Activated naive CD8-positive, alpha-beta T cell treated with anti-CD3 and anti-CD28 coated beads, Interleukin-2, amount 10 ng/mL, durations not matched to agents 7 days and 5 days (primary cell): ENCODE data around the gene LINGO4. TPM values are rescaled to one million over a fixed set of nuclear protein-coding genes. Genes with fewer than 3 reads are reported as not detected.

Experiments
- ATAC-seq: fragments of 150-1000 bp; cut with Tn5 transposase; one replicate; pipeline ENCODE4 v1.10.0; 2021; ENCODE audit warnings: low read depth, moderate library complexity
- POLR2A ChIA-PET: fragments of 350-600 bp; sonication (Branson Sonifier 250); formaldehyde crosslinking; loops from one replicate; lab custom pipeline; 2021; ENCODE audit warnings: antibody characterized with exemption; lab: Charles Lee
- DNase-seq: peaks from one replicate; pipeline ENCODE4 v3.0.0; 2021
- H3K27ac Mint-ChIP-seq: one replicate; pipeline ENCODE4 v1.8.0; 2022; ENCODE audit warnings: mild to moderate bottlenecking, mixed read lengths
- H3K27me3 Mint-ChIP-seq: one replicate; pipeline ENCODE4 v1.8.0; 2022; ENCODE audit warnings: mild to moderate bottlenecking, moderate library complexity, mixed read lengths
- H3K36me3 Mint-ChIP-seq: one replicate; pipeline ENCODE4 v1.8.0; 2021; ENCODE audit warnings: mild to moderate bottlenecking, mixed read lengths
- H3K4me1 Mint-ChIP-seq: one replicate; pipeline ENCODE4 v1.8.0; 2021; ENCODE audit warnings: mixed read lengths
- H3K4me3 Mint-ChIP-seq: one replicate; pipeline ENCODE4 v1.8.0; 2022; ENCODE audit warnings: mild to moderate bottlenecking, moderate library complexity, mixed read lengths
- H3K9me3 Mint-ChIP-seq: one replicate; pipeline ENCODE4 v1.8.0; 2021; ENCODE audit warnings: mixed read lengths
- total RNA-seq, 2 experiments: library from RNA; stranded (reverse); gene quantifications; one replicate each; pipeline ENCODE4 v1.2.3, GENCODE V29; 2021

The LINGO4 gene
- total RNA-seq, 2 experiments from 2014 or later, result 0.14 TPM; not detected in 1

DNA sequence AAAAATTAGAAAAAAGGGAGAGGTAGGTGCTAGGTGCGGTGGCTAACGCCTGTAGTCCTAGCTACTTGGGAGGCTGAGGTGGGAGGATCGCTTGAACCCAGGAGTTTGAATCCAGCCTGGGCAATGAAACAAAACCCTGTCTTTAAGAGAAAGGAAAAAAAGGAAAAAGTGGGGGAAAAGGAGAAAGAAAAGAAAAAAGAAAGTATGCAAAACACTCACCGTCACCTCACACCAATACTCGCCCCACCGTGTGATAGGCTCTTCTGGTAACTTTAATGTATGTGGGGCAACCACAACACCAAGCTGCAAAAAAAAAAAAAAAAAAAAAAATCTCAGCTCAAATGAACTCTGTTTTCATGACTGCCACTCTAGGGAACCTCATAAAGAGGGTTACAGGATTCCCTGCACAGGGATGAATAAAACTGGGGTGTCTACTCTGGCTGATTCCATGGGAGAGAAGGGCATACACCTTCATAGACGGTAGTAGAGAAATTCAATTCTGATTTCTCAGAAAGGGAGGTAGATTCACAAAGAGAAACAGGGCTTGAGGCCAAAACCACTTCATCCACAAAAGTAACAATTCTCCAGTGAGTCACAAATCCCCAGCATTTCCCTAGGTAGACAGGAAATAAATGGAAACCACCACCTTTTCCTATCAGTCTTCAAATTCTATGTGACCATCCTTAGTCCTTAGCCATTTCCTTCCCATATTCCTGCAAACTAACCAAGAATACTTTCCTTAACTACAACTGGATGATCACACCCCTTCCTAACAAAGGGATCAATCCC lies 44.4 kb downstream of the LINGO4 start:
- H3K4me3 Mint-ChIP-seq, result no peak overlapping the region
- no peaks in the 10 kb centered on the region for H3K9me3 Mint-ChIP-seq
- ATAC-seq (no peak), DNase-seq (no peak)
- H3K27me3 Mint-ChIP-seq, result no peaks in the 10 kb centered on the region
- POLR2A ChIA-PET, result interaction anchor here (0.6 kb wide), 2 partner anchors 214 to 233 kb away, joined by 4 read pairs; no protein-coding TSS in a partner anchor
- peaks cover 17% of the 10 kb centered on the region for H3K4me1 Mint-ChIP-seq
- H3K36me3 Mint-ChIP-seq, result peaks cover 13% of the 10 kb centered on the region
- H3K27ac Mint-ChIP-seq, result no peak overlapping the region

DNA sequence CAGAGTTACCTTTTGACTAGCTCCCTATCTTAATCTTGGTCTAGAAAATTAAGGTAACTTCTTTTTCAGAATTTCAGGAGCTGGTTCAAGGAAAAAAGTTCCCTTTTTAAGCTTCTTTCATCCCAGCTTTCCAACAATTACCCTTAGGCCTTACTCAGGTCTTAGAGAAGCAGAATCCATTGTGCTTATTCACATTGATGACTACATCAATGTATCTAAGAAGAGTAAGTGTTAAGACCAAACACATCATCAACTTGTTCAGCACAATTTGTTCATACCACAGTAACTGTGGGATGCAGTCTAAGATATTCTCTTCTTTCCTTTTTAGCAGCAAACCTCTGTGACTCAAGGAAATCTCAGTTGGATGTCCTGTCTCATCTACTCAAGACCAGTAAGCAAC lies 46.0 kb downstream of the LINGO4 start:
- POLR2A ChIA-PET, result no interaction called here
- Mint-ChIP-seq H3K4me1 (peaks cover 15% of the 10 kb centered on the region), H3K27ac (no peak overlapping the region), H3K9me3 (no peaks in the 10 kb centered on the region), H3K36me3 (peaks cover 13% of the 10 kb centered on the region), H3K4me3 (no peak overlapping the region), H3K27me3 (no peaks in the 10 kb centered on the region)
- DNase-seq (no peak), ATAC-seq (no peak)

DNA sequence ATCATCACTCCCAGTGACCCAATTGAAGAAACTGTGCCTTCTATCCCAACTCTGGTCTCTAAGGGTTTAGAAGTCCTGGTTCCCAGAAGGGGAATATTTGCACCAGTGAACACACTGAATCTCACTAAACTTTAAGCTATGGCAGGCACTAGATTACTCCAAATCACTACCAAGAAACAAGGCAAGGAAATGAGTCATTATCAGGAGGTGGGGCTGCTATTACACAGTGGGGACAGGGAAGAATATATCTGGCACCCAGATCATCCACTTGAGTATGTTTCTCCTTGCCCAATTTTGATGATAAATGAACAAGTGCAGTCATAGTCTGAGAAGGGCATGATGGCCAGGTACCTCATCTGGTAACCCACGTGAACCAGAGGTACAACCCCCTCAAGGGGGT lies 48.9 kb downstream of the LINGO4 start:
- H3K27ac Mint-ChIP-seq, result peak overlapping the region; percentile 10
- H3K9me3 Mint-ChIP-seq, result no peaks in the 10 kb centered on the region
- DNase-seq (no peak), ATAC-seq (no peak)
- POLR2A ChIA-PET, result no interaction called here
- H3K36me3 Mint-ChIP-seq, result peaks cover 11% of the 10 kb centered on the region
- peaks cover 2% of the 10 kb centered on the region for H3K27me3 Mint-ChIP-seq
- H3K4me3 Mint-ChIP-seq, result no peak overlapping the region
- peaks cover 2% of the 10 kb centered on the region for H3K4me1 Mint-ChIP-seq

Other genes starting within 250 kb of the LINGO4 start
- 10 to 100 TPM; 24.8 to 26.6 TPM for gene SNX27, start 193.4 kb downstream of the LINGO4 start, total RNA-seq
- gene CELF3, start 88.6 kb downstream of the LINGO4 start, total RNA-seq, result not detected
- gene RIIAD1, start 83.9 kb downstream of the LINGO4 start, total RNA-seq, result not detected
- gene MRPL9, start 41.9 kb downstream of the LINGO4 start, total RNA-seq, result 10 to 100 TPM; 87.4 to 95.0 TPM
- 10 to 100 TPM; 15.9 to 16.1 TPM for gene TDRKH, start 14.9 kb downstream of the LINGO4 start, total RNA-seq
- 1 to 10 TPM; 1.2 to 1.4 TPM for gene RORC, start 26.4 kb upstream of the LINGO4 start, total RNA-seq
- gene C2CD4D, start 34.4 kb upstream of the LINGO4 start, total RNA-seq, result under 1 TPM in 1 of 2 experiments, not detected in 1; 0.17 TPM
- not detected for gene THEM5, start 48.3 kb upstream of the LINGO4 start, total RNA-seq
- 10 to 100 TPM; 46.6 to 49.7 TPM for gene THEM4, start 104.1 kb upstream of the LINGO4 start, total RNA-seq
- gene S100A10, start 188.4 kb upstream of the LINGO4 start, total RNA-seq, result 100 to 1,000 TPM; 529 to 544 TPM
- gene S100A11, start 231.6 kb upstream of the LINGO4 start, total RNA-seq, result 100 to 1,000 TPM; 241 to 262 TPM